Parathyroid adenoma (tissue), 2 donors: Measurements from ENCODE around the gene C1QTNF8.

Source experiments
- H2AFZ ChIP-seq: fragments of 300-600 bp; sonication (generic); one replicate; pipeline ENCODE4 v1.7.0; 2017; ENCODE audit warnings: antibody characterized with exemption, mild to moderate bottlenecking
- H3K27ac ChIP-seq: fragments of 300-600 bp; sonication (generic); one replicate; pipeline ENCODE4 v1.7.0; 2017
- H3K27me3 ChIP-seq: fragments of 300-600 bp; sonication (generic); one replicate; pipeline ENCODE4 v1.7.0; 2017; ENCODE audit warnings: low read length; ENCODE audit not compliant: control insufficient read depth, insufficient read depth
- H3K36me3 ChIP-seq: fragments of 300-600 bp; sonication (generic); one replicate; pipeline ENCODE4 v1.7.0; 2017; ENCODE audit warnings: low read length; ENCODE audit not compliant: control insufficient read depth, insufficient read depth
- H3K4me1 ChIP-seq: fragments of 300-600 bp; sonication (generic); one replicate; pipeline ENCODE4 v1.7.0; 2017; ENCODE audit warnings: control low read depth
- H3K4me2 ChIP-seq: fragments of 300-600 bp; sonication (generic); one replicate; pipeline ENCODE4 v1.7.0; 2017; ENCODE audit warnings: low read length
- H3K4me3 ChIP-seq: fragments of 300-600 bp; sonication (generic); one replicate; pipeline ENCODE4 v1.7.0; 2017; ENCODE audit warnings: low read depth, low read length
- H3K79me2 ChIP-seq: fragments of 300-600 bp; sonication (generic); one replicate; pipeline ENCODE4 v1.7.0; 2017; ENCODE audit warnings: control low read depth
- H3K9ac ChIP-seq: fragments of 300-600 bp; sonication (generic); one replicate; pipeline ENCODE4 v1.7.0; 2017; ENCODE audit warnings: mild to moderate bottlenecking
- H3K9me3 ChIP-seq: fragments of 300-600 bp; sonication (generic); one replicate; pipeline ENCODE4 v1.7.0; 2017; ENCODE audit warnings: low read length; ENCODE audit not compliant: control insufficient read depth
- TF ChIP-seq, protein P1 (sequence below): fragments of 300-600 bp; sonication (generic); IDR thresholded peaks from one replicate; pipeline ENCODE4 v1.7.0; 2017; ENCODE audit warnings: antibody characterized with exemption, mild to moderate bottlenecking
- donor health status: primary hyperparathyroidism.

C1QTNF8 gene, protein sequence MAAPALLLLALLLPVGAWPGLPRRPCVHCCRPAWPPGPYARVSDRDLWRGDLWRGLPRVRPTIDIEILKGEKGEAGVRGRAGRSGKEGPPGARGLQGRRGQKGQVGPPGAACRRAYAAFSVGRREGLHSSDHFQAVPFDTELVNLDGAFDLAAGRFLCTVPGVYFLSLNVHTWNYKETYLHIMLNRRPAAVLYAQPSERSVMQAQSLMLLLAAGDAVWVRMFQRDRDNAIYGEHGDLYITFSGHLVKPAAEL

DNA sequence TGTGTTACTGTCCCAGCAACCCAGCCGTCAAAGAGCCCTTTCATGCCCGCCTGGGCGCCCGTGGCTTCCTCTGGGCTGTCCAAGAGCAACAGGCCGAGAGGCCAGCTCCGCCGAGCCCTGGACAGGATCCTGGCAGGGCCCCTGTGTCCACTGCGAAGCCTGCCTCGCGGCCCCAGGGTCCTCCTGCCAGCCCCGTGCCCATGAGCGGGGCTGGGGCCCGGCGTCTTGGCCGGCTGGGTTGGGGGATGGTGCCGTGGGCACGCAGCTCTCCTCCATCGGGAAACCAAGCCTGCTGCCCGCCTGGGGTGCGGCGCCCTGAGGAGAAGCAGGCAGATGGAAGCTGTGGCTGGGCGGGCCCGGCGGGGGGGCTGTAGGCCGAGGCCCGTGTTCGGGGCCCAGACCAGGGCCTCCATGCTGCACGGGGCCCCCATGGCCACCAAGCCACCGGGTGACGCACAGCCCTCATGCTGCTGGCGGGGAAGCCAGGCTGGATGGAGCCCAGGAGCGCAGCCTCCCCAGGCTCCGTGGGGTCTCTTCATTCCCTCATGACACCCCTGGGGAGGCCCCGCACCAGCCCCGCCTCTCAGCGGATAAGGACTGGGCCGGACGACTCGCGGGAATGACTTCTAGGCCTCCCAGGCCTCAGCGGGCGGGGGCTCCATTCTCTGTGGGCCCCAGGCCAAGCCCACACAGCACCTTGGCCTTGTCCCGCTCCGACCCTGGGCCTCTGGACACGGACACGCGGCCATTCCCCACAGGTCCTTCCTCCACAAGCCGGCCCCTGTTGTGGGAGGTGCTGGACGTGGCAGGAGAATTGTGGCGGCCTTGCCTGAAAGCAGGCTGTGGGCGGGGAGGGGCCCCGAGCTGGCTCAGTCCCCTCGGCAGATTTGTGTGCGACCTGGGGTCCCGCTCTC is at the start of gene C1QTNF8:
C1QTNF8 (minus strand) TSS at position 76 of the 914 bp plus-strand sequence. CDS start 1,322 bp downstream, outside the sequence.
- H2AFZ ChIP-seq, result no peak within 1 kb of the TSS
- H3K9ac ChIP-seq, result no peak within 1 kb of the TSS
- H3K79me2 ChIP-seq, result no peaks in the 10 kb centered on the region
- no peaks in the 10 kb centered on the region for H3K4me1 ChIP-seq
- H3K27ac ChIP-seq, result no peak within 1 kb of the TSS
- no peaks in the 10 kb centered on the region for H3K9me3 ChIP-seq
- no peaks in the 10 kb centered on the region for H3K36me3 ChIP-seq
- H3K4me3 ChIP-seq, result no peak within 1 kb of the TSS
- TF ChIP-seq, protein P1, sequence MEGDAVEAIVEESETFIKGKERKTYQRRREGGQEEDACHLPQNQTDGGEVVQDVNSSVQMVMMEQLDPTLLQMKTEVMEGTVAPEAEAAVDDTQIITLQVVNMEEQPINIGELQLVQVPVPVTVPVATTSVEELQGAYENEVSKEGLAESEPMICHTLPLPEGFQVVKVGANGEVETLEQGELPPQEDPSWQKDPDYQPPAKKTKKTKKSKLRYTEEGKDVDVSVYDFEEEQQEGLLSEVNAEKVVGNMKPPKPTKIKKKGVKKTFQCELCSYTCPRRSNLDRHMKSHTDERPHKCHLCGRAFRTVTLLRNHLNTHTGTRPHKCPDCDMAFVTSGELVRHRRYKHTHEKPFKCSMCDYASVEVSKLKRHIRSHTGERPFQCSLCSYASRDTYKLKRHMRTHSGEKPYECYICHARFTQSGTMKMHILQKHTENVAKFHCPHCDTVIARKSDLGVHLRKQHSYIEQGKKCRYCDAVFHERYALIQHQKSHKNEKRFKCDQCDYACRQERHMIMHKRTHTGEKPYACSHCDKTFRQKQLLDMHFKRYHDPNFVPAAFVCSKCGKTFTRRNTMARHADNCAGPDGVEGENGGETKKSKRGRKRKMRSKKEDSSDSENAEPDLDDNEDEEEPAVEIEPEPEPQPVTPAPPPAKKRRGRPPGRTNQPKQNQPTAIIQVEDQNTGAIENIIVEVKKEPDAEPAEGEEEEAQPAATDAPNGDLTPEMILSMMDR, result no peak
- H3K4me2 ChIP-seq, result no peak within 1 kb of the TSS
- no peaks in the 10 kb centered on the region for H3K27me3 ChIP-seq

DNA sequence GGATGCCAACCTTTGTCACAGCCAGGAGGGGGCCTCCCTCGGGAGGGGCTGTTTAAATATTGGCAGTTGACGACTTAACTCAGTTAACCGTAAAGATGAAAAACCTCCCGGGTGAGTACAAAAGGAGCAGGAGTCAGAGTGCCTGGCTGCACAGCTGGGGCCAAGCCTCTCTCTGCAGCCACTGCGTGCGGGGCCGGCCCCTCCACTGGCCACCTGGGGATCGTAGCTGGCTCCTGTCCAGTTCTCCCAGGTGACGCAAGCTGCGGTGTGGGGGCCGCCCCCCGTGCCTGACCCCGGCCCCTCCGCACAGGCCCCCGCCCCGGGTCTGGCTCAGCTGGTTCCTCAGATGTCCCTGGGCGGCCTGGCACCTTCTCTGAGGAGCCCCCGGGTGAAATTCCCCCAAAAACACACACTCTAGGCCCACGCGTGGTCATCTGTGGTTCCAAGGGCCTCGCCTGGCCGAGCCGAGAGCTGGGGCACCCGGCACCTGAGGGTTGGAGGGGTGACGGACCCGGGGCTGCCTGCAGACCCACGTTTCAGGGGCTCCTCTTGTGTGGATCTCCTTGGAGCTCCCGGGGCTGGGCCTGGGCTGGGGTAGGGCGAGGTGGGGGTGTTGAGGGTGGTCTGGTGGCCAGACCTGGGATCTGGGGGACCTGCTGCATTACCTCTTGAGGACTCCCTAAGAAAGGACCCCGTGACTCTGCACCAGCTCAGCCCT is 49.5 kb upstream of the C1QTNF8 start:
- TF ChIP-seq, protein P1, result no peak
- Histone ChIP-seq H3K4me1 (no peaks in the 10 kb centered on the region), H3K9ac (no peak overlapping the region), H3K4me2 (no peak overlapping the region), H2AFZ (no peak overlapping the region), H3K27ac (no peak overlapping the region), H3K79me2 (no peaks in the 10 kb centered on the region), H3K9me3 (no peaks in the 10 kb centered on the region), H3K36me3 (no peaks in the 10 kb centered on the region), H3K27me3 (no peaks in the 10 kb centered on the region), H3K4me3 (no peak overlapping the region)

DNA sequence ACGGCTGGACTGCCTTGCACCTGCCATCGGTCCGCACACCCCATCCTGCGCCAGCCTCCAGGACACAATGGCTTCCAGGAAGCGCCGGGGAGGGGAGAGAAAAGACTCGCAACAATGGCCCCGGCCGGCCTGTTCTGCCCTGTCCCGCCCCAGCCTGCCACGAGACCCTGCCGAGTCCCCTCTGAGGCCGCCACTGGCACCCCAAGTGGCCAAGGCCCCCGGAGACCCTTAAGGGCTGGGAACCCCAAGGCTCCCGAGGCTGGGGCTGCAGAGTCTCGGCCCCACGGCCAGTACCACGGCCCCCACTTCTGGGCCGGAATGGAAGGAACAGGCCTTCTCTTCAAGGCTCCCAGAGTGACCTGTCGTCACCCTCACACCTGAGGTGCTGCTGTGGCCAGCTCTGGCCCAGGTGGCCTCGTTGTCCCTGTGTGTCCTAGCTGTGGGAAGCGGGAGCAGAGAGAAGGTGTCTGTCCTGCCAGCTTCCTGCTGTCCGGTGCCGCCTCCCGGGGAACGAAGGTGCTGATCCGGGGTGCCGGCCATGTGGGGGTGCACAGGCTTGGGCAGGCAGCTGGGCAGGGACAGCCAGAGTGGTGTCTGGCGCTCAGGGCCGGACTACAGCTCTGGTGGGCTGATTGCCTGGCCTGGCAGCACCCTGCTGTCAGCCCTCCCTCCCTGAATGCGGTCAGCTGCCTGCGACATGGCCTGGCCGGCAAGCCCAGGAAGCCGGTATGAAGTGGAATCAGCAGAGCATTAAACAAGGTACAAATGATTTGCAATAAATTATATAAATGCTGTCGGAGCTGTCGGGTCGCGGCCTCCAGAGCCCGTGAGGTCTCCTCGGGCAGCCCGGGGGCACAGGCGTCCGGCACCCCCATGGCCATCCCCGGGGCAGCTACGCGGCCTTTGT is 48.7 kb upstream of the C1QTNF8 start:
- TF ChIP-seq, protein P1, result no peak
- Histone ChIP-seq H3K4me1 (no peaks in the 10 kb centered on the region), H3K9ac (no peak overlapping the region), H2AFZ (no peak overlapping the region), H3K4me2 (no peak overlapping the region), H3K27ac (no peak overlapping the region), H3K36me3 (no peaks in the 10 kb centered on the region), H3K79me2 (no peaks in the 10 kb centered on the region), H3K9me3 (no peaks in the 10 kb centered on the region), H3K27me3 (no peaks in the 10 kb centered on the region), H3K4me3 (no peak overlapping the region)

DNA sequence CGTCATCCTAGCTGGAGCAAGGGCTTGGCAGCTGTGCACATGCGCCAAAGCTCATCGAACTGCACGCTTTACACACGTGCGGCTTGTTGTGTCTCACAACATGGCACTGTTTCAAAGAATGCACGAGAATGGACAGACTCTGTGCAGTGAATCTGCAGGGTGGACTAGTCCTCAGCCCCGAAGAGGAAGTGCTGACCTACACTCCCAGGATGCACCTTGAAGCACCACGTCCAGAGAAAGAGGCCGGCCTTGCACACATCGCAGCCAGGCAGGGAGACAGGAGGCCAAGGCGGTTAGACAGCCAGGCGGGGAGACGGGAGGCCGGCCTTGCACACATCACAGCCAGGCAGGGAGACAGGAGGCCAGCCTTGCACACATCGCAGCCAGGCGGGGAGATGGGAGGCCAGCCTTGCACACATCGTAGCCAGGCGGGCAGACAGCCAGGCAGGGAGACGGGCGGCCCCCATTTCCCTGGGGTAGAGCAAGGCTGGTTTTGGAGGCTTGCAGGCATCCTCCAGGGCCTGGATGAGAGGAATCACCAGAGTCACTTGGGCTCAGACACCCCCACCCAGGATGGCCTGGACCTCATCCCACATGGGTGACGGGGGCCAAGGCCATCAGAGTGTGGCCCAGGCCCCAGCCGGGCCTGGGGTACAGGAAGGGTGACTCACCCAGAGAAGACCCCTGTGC is 47.9 kb upstream of the C1QTNF8 start:
- H3K27me3 ChIP-seq, result no peaks in the 10 kb centered on the region

More for the DNA sequence above, 47.9 kb upstream of the C1QTNF8 start:
- no peaks in the 10 kb centered on the region for H3K4me1 ChIP-seq
- H3K36me3 ChIP-seq, result no peaks in the 10 kb centered on the region
- TF ChIP-seq, protein P1, result no peak
- H3K4me3 ChIP-seq, result no peak overlapping the region
- H3K9ac ChIP-seq, result no peak overlapping the region
- H3K4me2 ChIP-seq, result no peak overlapping the region
- H2AFZ ChIP-seq, result no peak overlapping the region
- no peaks in the 10 kb centered on the region for H3K79me2 ChIP-seq
- no peak overlapping the region for H3K27ac ChIP-seq
- no peaks in the 10 kb centered on the region for H3K9me3 ChIP-seq
